Prostate gland (tissue), 2 donors: ENCODE measurements around the gene PPP2R5C. TPM values are rescaled to one million over a fixed set of nuclear protein-coding genes. Genes with fewer than 3 reads are reported as not detected.

Experiments used
- DNase-seq: peaks from one replicate; pipeline ENCODE4 v3.0.0-alpha.2; 2019; ENCODE audit warnings: low spot score
- H3K27ac ChIP-seq, 2 donors: fragments of 200-600 bp; sonication (generic); 2 replicates each; pipeline ENCODE4 v1.5.1; 2017 to 2019
- H3K27me3 ChIP-seq: fragments of 200-600 bp; sonication (generic); replicated peaks from 2 replicates; pipeline ENCODE4 v1.5.1; 2019; ENCODE audit not compliant: insufficient read depth
- H3K36me3 ChIP-seq, 2 donors: fragments of 200-600 bp; sonication (generic); 1 replicate in 1 of 2; 2 replicates in 1 of 2; pipeline versions ENCODE4 v1.5.1 to v1.8.1; 2017 to 2019
- H3K4me1 ChIP-seq: fragments of 200-600 bp; sonication (generic); replicated peaks from 2 replicates; pipeline ENCODE4 v1.5.1; 2019
- H3K4me3 ChIP-seq, 2 donors: fragments of 200-600 bp; sonication (generic); 2 replicates each; pipeline ENCODE4 v1.5.1; 2017 to 2019
- H3K9me3 ChIP-seq: fragments of 200-600 bp; sonication (generic); 2 replicates; pipeline ENCODE4 v1.5.1; 2017
- POLR2A ChIP-seq: fragments of 450-650 bp; IDR thresholded peaks from one replicate; pipeline ENCODE4 v1.6.1; 2016; ENCODE audit warnings: antibody characterized with exemption, mild to moderate bottlenecking
- POLR2AphosphoS5 ChIP-seq: sonication (generic); formaldehyde crosslinking; IDR thresholded peaks from one replicate; pipeline ENCODE4 v1.6.1; 2017; ENCODE audit warnings: antibody characterized with exemption
- WGBS: methylation state at CpG from one replicate; pipeline ENCODE4 v1.1.5; 2018; 5-methylcytosine and 5-hydroxymethylcytosine counted together
- intact Hi-C: fragments of 100-400 bp; cut with DNase I; formaldehyde crosslinking; loops from one replicate; pipeline ENCODE4 v1.14.2; 2022
- total RNA-seq, 2 donors: library from RNA; depleted of rRNA; stranded (reverse); fragments of >200 nt; gene quantifications; one replicate each; pipeline ENCODE4 v1.1.0, GENCODE V29; 2016
- TF ChIP-seq, protein P1 (sequence below), 4 experiments: fragments of 200-600 bp in 2 of 4; fragments of 450-650 bp in 2 of 4; sonication (generic) in 2 of 4; IDR thresholded peaks; 1 replicate in 3 of 4; 2 replicates in 1 of 4; pipeline ENCODE4 v1.5.1; 2016 to 2019; ENCODE audit warnings: antibody characterized with exemption in 4 of 4, mild to moderate bottlenecking in 2 of 4, moderate library complexity in 2 of 4

Gene PPP2R5C
- total RNA-seq, 2 donors from 2014 or later = 67.8 to 96.2 TPM

DNA sequence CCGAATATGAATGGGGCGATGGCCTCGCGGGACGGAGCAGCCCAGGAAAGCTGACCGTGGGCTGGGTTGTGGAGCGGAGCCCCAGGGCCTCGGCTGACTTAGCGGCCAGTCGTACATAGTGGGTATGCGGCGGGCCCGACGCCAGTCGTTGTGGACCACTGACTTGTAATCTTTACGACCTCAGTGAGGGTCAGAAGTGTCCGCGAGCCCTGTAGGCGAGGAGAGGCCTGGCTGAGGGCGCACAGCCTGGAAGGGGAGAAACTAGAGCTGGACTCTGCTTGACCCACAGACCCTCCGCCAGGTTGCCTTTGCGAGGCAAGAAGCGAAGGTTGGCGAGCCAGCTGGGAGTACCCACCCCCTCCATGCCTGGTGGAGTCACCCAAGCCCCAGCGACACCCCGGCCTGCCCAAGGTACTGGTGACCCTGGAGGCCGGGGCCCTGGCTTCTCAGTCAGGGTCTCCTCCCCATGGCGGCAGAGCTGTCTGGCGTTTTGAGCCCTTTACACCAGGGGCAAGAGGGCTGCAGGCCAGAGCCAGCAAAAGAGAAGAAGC is 187.2 kb downstream of the PPP2R5C start:
- intact Hi-C loops = loop anchor here (5.0 to 10.0 kb wide), 2 partner anchors 124 to 176 kb away; no protein-coding TSS in a partner anchor
- DNase-seq = no peak
- no peaks in the 10 kb centered on the region for H3K9me3 ChIP-seq
- 10% methylated on average over 29 of the region's 29 CpGs for WGBS
- no peak for TF ChIP-seq POLR2AphosphoS5
- TF ChIP-seq, protein P1, sequence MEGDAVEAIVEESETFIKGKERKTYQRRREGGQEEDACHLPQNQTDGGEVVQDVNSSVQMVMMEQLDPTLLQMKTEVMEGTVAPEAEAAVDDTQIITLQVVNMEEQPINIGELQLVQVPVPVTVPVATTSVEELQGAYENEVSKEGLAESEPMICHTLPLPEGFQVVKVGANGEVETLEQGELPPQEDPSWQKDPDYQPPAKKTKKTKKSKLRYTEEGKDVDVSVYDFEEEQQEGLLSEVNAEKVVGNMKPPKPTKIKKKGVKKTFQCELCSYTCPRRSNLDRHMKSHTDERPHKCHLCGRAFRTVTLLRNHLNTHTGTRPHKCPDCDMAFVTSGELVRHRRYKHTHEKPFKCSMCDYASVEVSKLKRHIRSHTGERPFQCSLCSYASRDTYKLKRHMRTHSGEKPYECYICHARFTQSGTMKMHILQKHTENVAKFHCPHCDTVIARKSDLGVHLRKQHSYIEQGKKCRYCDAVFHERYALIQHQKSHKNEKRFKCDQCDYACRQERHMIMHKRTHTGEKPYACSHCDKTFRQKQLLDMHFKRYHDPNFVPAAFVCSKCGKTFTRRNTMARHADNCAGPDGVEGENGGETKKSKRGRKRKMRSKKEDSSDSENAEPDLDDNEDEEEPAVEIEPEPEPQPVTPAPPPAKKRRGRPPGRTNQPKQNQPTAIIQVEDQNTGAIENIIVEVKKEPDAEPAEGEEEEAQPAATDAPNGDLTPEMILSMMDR (IDR thresholded peaks at IDR 0.05) = no peak
- TF ChIP-seq POLR2A = no peak
- H3K27me3 ChIP-seq = no peaks in the 10 kb centered on the region
- peaks cover 5% of the 10 kb centered on the region for H3K4me1 ChIP-seq
- peak overlapping the region; percentile 95 to 98 for H3K27ac ChIP-seq
- peak overlapping the region; percentile 55 to 70 for H3K4me3 ChIP-seq
- no peaks in the 10 kb centered on the region for H3K36me3 ChIP-seq

DNA sequence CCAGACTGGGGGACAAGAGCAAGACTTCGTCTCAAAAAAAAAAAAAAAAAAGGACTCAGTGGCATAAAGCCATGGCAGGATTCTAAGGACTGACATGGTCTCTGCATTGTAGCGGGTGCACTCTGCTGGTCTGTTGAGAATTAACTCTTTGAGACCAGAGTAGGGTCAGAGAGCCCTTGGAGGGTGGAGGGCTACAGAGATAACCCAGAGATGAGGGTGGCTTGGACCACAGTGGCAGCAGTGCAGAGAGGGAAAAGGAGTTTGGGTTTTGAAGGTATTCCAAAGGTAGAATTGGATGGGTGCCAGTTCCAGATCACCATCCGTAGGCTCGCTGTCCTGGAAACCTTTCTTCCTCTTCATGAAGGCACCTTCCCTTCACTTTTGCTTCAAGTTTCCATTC is 188.6 kb downstream of the PPP2R5C start:
- Histone ChIP-seq H3K27ac (no peak overlapping the region), H3K9me3 (no peaks in the 10 kb centered on the region), H3K27me3 (no peaks in the 10 kb centered on the region), H3K4me3 (no peak overlapping the region), H3K4me1 (peaks cover 5% of the 10 kb centered on the region), H3K36me3 (no peaks in the 10 kb centered on the region)
- no peak for DNase-seq
- 50% methylated on average over 4 of the region's 4 CpGs for WGBS
- intact Hi-C loops = loop anchor here (10.0 kb wide), 1 partner anchor 245 kb away; no protein-coding TSS in a partner anchor
- TF ChIP-seq, protein P1 (IDR thresholded peaks at IDR 0.05) = no peak

DNA sequence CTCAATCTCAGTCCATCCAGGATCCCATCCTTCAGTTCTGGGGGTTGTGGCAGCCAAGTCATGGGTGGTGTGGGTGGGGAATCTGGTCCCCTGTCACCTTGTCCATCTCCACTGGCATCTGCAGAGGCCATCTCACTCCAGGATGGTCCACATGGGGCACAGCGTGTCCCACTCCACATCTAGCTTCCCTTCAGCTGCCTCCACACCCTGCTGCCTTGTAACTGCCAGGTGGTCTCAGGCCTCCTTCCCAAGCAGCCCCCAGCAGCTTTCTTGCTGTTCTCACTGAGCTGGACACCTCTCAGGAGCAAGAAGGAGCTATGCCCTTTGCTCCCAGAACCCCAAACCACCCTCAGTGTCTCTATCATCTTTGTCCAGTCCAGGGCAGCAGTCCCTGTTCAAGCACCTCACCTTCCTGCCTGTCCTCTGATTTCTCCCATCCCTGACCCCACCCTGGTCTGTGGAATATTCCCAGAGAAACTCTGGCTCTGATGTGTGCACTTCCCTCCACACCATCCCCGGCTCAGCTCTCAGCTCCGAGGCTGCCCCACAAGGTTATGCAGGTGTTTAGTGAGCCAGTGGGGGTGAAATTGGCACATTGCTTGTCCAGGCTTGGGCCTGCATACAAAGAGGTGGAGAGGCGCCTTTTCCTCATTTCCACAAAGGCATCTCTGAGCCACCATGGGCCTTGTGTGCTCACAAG is 189.2 kb downstream of the PPP2R5C start:
- no peaks in the 10 kb centered on the region for H3K9me3 ChIP-seq
- intact Hi-C loops = loop anchor here (10.0 kb wide), 1 partner anchor 246 kb away; no protein-coding TSS in a partner anchor
- H3K27ac ChIP-seq = no peak overlapping the region
- H3K27me3 ChIP-seq = no peaks in the 10 kb centered on the region
- no peaks in the 10 kb centered on the region for H3K36me3 ChIP-seq
- 69% methylated on average over 4 of the region's 4 CpGs for WGBS
- H3K4me1 ChIP-seq = peaks cover 5% of the 10 kb centered on the region
- no peak for TF ChIP-seq POLR2A
- DNase-seq = no peak
- H3K4me3 ChIP-seq = no peak overlapping the region

DNA sequence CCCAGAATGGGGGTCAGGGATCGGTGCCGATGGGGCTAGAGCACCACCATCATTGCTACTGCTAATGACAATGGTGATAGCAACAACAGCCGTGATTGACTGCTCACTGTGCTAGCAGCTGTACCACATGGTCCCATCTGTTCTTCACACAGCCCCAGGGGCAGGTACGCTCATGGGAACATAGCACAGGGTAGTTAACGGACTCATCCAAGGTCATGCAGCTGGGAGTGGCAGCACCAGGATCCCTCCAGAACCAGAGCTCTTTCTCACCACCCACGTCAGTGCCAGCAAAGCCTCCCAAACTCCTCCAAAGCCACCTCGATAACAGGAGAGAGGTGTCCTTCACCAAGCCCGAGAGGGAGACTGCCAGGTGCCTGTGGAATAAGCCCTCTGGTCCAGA is 191.6 kb downstream of the PPP2R5C start:
- peaks cover 5% of the 10 kb centered on the region for H3K4me1 ChIP-seq
- no peaks in the 10 kb centered on the region for H3K9me3 ChIP-seq
- intact Hi-C loops = loop anchor here (10.0 kb wide), 1 partner anchor 248 kb away; no protein-coding TSS in a partner anchor
- H3K4me3 ChIP-seq = no peak overlapping the region
- 82% methylated on average over 8 of the region's 8 CpGs for whole genome bisulfite sequencing
- TF ChIP-seq POLR2AphosphoS5 (no peak), POLR2A (no peak)
- TF ChIP-seq, protein P1 (IDR thresholded peaks at IDR 0.05) = no peak
- H3K27ac ChIP-seq = no peak overlapping the region
- DNase-seq = no peak
- H3K27me3 ChIP-seq = no peaks in the 10 kb centered on the region
- no peaks in the 10 kb centered on the region for H3K36me3 ChIP-seq

DNA sequence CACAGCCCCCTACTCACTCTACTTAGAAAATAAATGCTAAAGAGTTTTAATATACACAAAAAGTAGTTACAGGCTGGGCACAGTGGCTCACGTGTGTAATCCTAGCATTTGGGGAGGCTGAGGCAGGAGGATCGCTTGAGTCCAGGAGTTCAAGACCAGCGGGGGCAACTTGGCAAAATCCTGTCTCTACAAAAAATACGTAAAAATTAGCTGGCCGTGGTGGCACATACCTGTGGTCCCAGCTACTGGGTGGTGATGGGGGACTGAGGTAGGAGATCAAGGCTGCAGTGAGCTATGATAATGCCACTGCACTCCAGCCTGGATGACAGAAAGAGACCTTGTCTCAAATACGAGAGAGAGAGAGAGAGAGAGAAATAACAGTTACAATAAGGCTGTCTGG is 193.0 kb downstream of the PPP2R5C start:
- H3K36me3 ChIP-seq = no peaks in the 10 kb centered on the region
- WGBS = 79% methylated on average over 6 of the region's 6 CpGs
- no peaks in the 10 kb centered on the region for H3K27me3 ChIP-seq
- no peak for DNase-seq
- H3K9me3 ChIP-seq = no peaks in the 10 kb centered on the region
- no peak overlapping the region for H3K4me3 ChIP-seq
- no peak overlapping the region for H3K27ac ChIP-seq
- intact Hi-C loops = loop anchor here (10.0 kb wide), 1 partner anchor 250 kb away; no protein-coding TSS in a partner anchor
- TF ChIP-seq POLR2A = no peak
- no peak for TF ChIP-seq POLR2AphosphoS5
- TF ChIP-seq, protein P1 (IDR thresholded peaks at IDR 0.05) = no peak
- no peaks in the 10 kb centered on the region for H3K4me1 ChIP-seq
